GM13976 (cell line): ENCODE results near the gene DDX10.

ENCODE experiments used
- DNase-seq: peaks from one replicate; pipeline ENCODE4 v3.0.0; 2012; ENCODE audit warnings: low spot score
- in situ Hi-C: fragments of 300-500 bp; cut with MboI; formaldehyde crosslinking; loops from one replicate; pipeline ENCODE4 v1.12.0; 2022; ENCODE audit warnings: low sequenced_read_pairs, mixed read lengths, inconsistent platforms; ENCODE audit not compliant: unreplicated experiment
- TF ChIP-seq, protein P1 (sequence below): IDR thresholded peaks from 2 replicates; pipeline ENCODE4 v1.5.1; 2012; ENCODE audit warnings: borderline replicate concordance, mild to moderate bottlenecking; ENCODE audit not compliant: insufficient read depth; ENCODE audit errors: extremely low read depth, missing control alignments, control extremely low read depth

DDX10 gene

DNA sequence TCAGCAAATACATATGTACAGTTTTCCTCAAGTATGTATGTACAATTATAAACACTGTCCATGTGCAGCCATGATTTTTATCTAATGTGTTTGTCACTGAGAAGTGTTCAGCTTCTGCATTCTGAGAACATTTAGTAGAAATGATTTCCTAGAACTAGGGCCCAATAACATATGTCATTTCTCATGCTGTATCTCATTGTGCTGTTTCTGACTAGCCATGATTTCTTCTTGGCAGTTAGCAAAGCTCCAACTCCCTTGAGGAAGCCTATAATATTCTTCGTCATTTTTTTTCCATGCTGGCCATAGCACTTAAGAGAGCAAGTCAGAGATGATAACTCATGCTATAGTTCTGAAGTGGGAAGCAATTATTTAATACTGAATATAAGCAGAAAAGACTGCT lies 187.8 kb downstream of the DDX10 start:
- TF ChIP-seq, protein P1, sequence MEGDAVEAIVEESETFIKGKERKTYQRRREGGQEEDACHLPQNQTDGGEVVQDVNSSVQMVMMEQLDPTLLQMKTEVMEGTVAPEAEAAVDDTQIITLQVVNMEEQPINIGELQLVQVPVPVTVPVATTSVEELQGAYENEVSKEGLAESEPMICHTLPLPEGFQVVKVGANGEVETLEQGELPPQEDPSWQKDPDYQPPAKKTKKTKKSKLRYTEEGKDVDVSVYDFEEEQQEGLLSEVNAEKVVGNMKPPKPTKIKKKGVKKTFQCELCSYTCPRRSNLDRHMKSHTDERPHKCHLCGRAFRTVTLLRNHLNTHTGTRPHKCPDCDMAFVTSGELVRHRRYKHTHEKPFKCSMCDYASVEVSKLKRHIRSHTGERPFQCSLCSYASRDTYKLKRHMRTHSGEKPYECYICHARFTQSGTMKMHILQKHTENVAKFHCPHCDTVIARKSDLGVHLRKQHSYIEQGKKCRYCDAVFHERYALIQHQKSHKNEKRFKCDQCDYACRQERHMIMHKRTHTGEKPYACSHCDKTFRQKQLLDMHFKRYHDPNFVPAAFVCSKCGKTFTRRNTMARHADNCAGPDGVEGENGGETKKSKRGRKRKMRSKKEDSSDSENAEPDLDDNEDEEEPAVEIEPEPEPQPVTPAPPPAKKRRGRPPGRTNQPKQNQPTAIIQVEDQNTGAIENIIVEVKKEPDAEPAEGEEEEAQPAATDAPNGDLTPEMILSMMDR = no peak
- in situ Hi-C loops = no loop called here
- no peak for DNase-seq

DNA sequence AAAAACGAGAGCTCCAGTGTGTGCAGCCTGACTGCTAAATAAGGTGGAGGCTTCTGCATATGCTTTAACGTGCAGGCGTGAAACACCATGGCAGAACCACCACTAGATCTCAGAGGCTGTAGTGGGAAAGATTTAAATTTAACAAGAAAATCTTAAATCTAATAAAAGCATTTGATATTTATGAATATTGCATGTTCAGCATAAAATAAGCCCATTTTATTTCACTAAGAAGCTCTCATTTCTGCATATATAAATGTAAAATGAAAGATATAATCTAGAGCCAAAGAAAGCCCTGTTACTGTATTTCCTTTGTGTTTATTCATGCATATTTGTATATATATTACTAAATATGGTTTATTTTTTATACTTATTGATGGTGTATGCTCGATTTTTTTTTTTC lies 188.3 kb downstream of the DDX10 start:
- TF ChIP-seq, protein P1 = no peak
- DNase-seq = no peak
- in situ Hi-C loops = no loop called here

DNA sequence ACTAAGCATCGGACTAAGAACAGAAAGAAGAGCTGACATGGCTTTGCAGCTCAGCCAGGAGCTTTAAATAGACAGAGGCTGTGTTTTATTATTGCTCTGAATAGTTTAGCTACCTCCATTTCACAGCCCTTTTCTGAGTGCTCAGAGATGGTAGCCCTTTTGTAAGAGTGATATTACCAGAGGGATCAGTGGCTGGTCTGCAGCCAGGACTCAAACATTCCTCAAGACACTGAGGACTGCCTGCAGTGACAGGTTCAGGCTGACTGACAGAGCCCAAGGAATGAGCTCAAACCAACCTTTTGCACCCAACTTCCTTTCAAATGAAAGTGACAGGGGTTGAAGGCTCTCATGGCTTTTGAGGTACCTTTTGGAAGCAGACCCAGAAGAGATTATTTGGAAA lies 189.0 kb downstream of the DDX10 start:
- in situ Hi-C loops = no loop called here
- TF ChIP-seq, protein P1 = no peak
- DNase-seq = no peak

DNA sequence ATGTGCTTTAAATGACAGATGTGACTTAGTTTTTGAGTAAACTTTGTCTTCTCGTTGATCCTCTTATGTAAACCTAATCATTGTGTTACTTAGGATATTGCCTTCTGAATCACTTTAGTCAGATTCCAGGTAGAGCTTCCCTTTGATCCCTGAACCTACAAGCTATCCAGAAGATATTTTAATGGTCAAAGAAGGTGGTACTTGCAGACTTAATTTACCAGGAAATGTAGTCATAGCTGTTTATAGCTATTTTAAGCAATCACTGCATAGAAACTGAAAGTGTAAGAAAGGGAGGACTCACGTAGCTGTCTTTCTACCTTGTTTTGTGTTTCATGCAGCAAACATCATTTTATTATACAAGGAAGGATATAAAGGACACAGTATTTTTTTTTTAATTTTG lies 189.5 kb downstream of the DDX10 start:
- in situ Hi-C loops = no loop called here
- DNase-seq = peak; percentile 62
- TF ChIP-seq, protein P1 = no peak

DNA sequence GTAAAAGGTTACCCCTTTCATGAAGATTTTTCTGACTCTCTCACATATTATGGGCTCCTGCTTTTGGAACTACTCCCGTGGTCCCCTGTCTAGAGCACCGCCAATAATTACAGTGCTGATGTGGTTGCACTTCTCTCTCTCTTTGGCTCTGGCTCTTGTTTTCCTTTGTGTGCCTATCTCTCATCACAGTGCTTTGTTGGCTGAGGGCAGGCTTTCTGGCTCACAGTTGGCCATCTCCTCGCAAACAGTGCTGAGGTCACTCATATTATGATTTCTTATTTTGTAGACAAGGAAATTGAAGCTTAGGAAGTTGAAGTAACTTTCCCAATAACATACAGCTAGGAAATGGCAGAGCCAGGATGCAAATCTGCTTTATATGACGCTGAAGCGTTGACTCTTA lies 192.5 kb downstream of the DDX10 start:
- no peak for DNase-seq
- in situ Hi-C loops = no loop called here
- TF ChIP-seq, protein P1 = no peak

DNA sequence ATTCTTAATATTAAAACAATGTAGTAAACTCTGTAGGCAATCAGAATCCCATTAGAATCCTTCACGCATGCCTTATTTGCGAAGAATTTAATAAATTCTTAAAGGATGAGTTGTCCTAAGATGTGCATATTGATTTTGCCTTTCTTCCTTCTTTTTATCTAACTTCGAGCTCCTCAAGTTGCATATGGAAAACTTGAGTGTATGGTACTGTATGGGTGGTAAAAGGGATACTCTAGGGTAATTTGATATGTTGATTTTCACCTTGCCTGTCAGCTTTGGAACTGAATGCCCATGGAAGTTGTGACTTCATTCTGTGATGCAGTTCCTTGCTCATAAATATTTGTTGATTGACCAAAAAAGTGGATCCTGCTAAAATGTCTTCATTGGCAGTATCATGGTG lies 193.8 kb downstream of the DDX10 start:
- DNase-seq = no peak
- in situ Hi-C loops = no loop called here
- TF ChIP-seq, protein P1 = no peak

DNA sequence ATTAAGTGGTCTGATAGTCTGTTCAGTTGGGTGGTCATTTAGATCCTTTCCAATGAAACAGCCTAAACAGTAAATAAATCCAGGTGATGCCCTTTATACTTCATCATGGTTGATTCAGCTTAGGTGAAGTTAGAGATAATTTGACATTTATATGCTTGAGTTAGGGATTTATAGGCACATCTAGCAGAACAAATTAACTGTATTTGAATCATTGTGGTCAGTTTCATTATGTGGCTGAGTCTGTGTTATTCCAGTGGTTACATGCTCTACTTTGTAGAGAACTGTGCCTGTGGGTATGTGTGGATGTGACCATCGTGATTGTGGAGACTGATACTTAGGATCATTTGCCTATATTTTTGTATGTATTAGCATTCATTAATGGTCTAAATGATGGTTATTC lies 194.6 kb downstream of the DDX10 start:
- DNase-seq = no peak
- TF ChIP-seq, protein P1 = no peak
- in situ Hi-C loops = no loop called here
